Transverse colon (tissue), 4 donors: ENCODE measurements around the gene CARMIL3. TPM values are rescaled to one million over a fixed set of nuclear protein-coding genes. Genes with fewer than 3 reads are reported as not detected.

ENCODE experiments used
- DNase-seq: peaks from one replicate; pipeline ENCODE4 v3.0.0-alpha.2; 2019
- H3K27ac ChIP-seq, 4 donors: fragments of 200-600 bp; sonication (generic); 2 replicates each; pipeline ENCODE4 v1.5.1; 2016 to 2018; ENCODE audit warnings: inconsistent platforms in 4 of 4
- H3K27me3 ChIP-seq: fragments of 200-600 bp; sonication (generic); 2 replicates; pipeline ENCODE4 v1.5.1; 2017; ENCODE audit warnings: inconsistent platforms
- H3K36me3 ChIP-seq, 4 donors: fragments of 200-600 bp; sonication (generic); 2 replicates each; pipeline ENCODE4 v1.5.1; 2017 to 2019; ENCODE audit warnings: inconsistent platforms in 4 of 4
- H3K4me1 ChIP-seq, 4 donors: fragments of 200-600 bp; sonication (generic); 2 replicates each; pipeline ENCODE4 v1.5.1; 2017 to 2020; ENCODE audit warnings: inconsistent platforms in 4 of 4
- H3K4me3 ChIP-seq, 4 donors: fragments of 200-600 bp; sonication (generic); 1 replicate in 1 of 4; 2 replicates in 3 of 4; pipeline versions ENCODE4 v1.5.1 to v1.6.1; 2017 to 2019; ENCODE audit warnings: inconsistent platforms in 4 of 4
- H3K9me3 ChIP-seq, 2 donors: fragments of 200-600 bp; sonication (generic); 2 replicates each; pipeline ENCODE4 v1.5.1; 2017 to 2019; ENCODE audit warnings: inconsistent platforms in 2 of 2
- EP300 ChIP-seq: sonication (generic); formaldehyde crosslinking; IDR thresholded peaks from one replicate; pipeline ENCODE4 v1.6.1; 2017; ENCODE audit warnings: antibody characterized with exemption, low read depth
- POLR2A ChIP-seq: fragments of 450-650 bp; IDR thresholded peaks from one replicate; pipeline ENCODE4 v1.6.1; 2016; ENCODE audit warnings: antibody characterized with exemption, mild to moderate bottlenecking, moderate library complexity
- POLR2AphosphoS5 ChIP-seq, 3 donors: sonication (generic); formaldehyde crosslinking; IDR thresholded peaks; one replicate each; pipeline ENCODE4 v1.6.1; 2016; ENCODE audit warnings: antibody characterized with exemption in 3 of 3
- WGBS, 2 donors: methylation state at CpG; one replicate each; pipeline ENCODE4 v1.1.5; 2018; ENCODE audit warnings: low coverage in 1 of 2; 5-methylcytosine and 5-hydroxymethylcytosine counted together
- in situ Hi-C, 4 donors: fragments of 200-750 bp; cut with MboI; loops; one replicate each; pipeline versions ENCODE4 v1.15.0 to v1.15.1; 2017; ENCODE audit warnings: low sequenced_read_pairs in 3 of 4, low pct_ligation_motif_present in 1 of 4, low pct_unique_long_range_greater_than_20kb in 1 of 4
- intact Hi-C: fragments of 100-400 bp; cut with DNase I; formaldehyde crosslinking; loops from one replicate; pipeline ENCODE4 v1.15.1; 2023; ENCODE audit warnings: low total_unique reads
- total RNA-seq, 4 donors: library from RNA; depleted of rRNA; stranded (reverse); fragments of >200 nt; gene quantifications; one replicate each; pipeline ENCODE4 v1.1.0, GENCODE V29; 2016
- TF ChIP-seq, protein P1 (sequence below), 5 experiments: fragments of 200-600 bp in 3 of 5; fragments of 450-650 bp in 2 of 5; sonication (generic) in 3 of 5; IDR thresholded peaks; 1 replicate in 2 of 5; 2 replicates in 3 of 5; pipeline ENCODE4 v1.5.1; 2016 to 2017; ENCODE audit warnings: antibody characterized with exemption in 5 of 5, inconsistent platforms in 3 of 5, mild to moderate bottlenecking in 2 of 5, moderate library complexity in 1 of 5

CARMIL3 gene
- total RNA-seq, 4 donors from 2014 or later: 0.20 to 4.1 (median 3.0) TPM

DNA sequence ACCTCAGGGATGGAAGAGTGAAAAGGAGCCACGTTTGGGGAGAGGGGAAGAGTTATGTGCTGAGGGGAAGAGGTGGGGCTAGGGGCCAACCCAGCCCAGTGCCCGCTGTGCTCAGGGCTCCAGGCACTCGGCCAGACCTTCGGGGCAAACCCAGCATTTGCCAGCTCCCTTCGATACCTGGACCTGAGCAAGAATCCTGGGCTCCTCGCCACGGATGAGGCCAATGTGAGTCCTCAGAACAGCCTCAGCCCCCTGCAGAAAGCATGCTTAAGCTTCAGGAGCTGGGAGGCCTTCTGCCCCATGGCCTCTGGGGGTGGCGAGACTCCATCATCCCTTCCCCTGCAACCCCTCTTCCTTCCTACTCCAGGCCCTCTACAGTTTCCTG lies 5.0 kb downstream of the CARMIL3 start:
- 70 to 71% methylated on average over 2 to 8 of the region's 8 CpGs for WGBS, 2 donors

DNA sequence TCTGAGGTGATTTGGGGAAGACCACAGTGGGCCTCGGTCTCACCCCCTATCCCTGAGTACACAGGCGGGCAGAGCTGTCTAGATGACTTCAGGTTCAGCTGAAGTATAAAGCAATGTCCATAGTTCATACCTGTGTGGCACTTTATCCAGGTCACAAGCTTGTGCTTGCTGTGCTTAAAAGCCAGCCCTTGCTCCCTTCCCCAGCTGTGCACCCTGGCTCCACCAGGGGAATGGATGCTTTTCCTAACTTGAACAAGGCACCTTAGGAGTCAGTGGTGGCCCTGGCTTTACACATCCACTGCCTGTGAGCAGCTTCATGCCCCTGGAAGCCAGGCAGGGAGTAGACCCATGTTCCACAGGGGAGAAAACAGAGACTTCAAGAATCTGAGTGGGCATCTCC lies 5.5 kb downstream of the CARMIL3 start:
- no peak overlapping the region for H3K4me3 ChIP-seq
- H3K36me3 ChIP-seq: no peaks in the 10 kb centered on the region
- no peak for DNase-seq
- H3K27ac ChIP-seq: no peak overlapping the region
- H3K27me3 ChIP-seq: no peaks in the 10 kb centered on the region
- TF ChIP-seq POLR2A: no peak
- no peak for TF ChIP-seq POLR2AphosphoS5 (IDR thresholded peaks at IDR 0.05)
- no peak for TF ChIP-seq EP300
- TF ChIP-seq, protein P1, sequence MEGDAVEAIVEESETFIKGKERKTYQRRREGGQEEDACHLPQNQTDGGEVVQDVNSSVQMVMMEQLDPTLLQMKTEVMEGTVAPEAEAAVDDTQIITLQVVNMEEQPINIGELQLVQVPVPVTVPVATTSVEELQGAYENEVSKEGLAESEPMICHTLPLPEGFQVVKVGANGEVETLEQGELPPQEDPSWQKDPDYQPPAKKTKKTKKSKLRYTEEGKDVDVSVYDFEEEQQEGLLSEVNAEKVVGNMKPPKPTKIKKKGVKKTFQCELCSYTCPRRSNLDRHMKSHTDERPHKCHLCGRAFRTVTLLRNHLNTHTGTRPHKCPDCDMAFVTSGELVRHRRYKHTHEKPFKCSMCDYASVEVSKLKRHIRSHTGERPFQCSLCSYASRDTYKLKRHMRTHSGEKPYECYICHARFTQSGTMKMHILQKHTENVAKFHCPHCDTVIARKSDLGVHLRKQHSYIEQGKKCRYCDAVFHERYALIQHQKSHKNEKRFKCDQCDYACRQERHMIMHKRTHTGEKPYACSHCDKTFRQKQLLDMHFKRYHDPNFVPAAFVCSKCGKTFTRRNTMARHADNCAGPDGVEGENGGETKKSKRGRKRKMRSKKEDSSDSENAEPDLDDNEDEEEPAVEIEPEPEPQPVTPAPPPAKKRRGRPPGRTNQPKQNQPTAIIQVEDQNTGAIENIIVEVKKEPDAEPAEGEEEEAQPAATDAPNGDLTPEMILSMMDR (IDR thresholded peaks at IDR 0.05): no peak
- 83 to 89% methylated on average over 1 to 2 of the region's 2 CpGs for WGBS, 2 donors
- in situ Hi-C loops: loop anchor here in 1 of 4 donors (5.0 kb wide), 1 partner anchor 35 kb away; the partner anchor contains the start of gene PCK2
- peaks cover 5 to 18% (median 11%) of the 10 kb centered on the region in 4 donors for H3K4me1 ChIP-seq
- no peaks in the 10 kb centered on the region for H3K9me3 ChIP-seq
- intact Hi-C loops: no loop called here

More for the DNA sequence above, 5.0 kb downstream of the CARMIL3 start:
- no peaks in the 10 kb centered on the region for H3K9me3 ChIP-seq
- H3K4me3 ChIP-seq: no peak overlapping the region
- no peak overlapping the region for H3K27ac ChIP-seq
- no peak for TF ChIP-seq POLR2AphosphoS5 (IDR thresholded peaks at IDR 0.05)
- no peak for TF ChIP-seq EP300
- TF ChIP-seq, protein P1 (IDR thresholded peaks at IDR 0.05): no peak
- no peak for TF ChIP-seq POLR2A
- peaks cover 7 to 17% (median 13%) of the 10 kb centered on the region in 4 donors for H3K4me1 ChIP-seq
- no peaks in the 10 kb centered on the region for H3K36me3 ChIP-seq
- in situ Hi-C loops (loop anchor here in 1 of 4 donors (5.0 kb wide), 1 partner anchor 36 kb away; the partner anchor contains the start of gene PCK2), intact Hi-C loops (no loop called here)
- no peaks in the 10 kb centered on the region for H3K27me3 ChIP-seq
- DNase-seq: no peak

DNA sequence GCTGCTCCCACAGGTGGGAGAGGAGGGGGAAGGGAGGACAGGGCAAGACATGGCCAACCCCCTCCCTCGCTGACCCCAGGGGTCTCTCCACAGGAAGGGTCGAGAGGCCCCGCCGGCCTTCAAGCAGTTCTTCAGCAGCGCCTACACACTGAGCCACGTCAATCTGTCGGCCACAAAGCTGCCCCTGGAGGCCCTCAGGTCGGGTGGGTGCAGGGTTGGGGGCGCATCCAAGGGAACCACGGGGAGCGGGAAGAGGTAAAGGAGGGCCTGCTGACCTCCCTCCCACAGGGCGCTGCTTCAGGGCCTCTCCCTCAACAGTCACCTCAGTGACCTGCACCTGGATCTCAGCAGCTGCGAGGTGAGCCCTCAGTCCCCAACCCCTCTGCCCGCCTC lies 6.1 kb downstream of the CARMIL3 start:
- WGBS, 2 donors: 70% methylated on average over 14 of the region's 14 CpGs; no CpG with 5 or more reads in 1 of the 2 donors
- TF ChIP-seq POLR2A: no peak
- no peak for TF ChIP-seq EP300
- TF ChIP-seq POLR2AphosphoS5 (IDR thresholded peaks at IDR 0.05): no peak
- TF ChIP-seq, protein P1 (IDR thresholded peaks at IDR 0.05): no peak
- Histone ChIP-seq H3K9me3 (no peaks in the 10 kb centered on the region), H3K36me3 (no peaks in the 10 kb centered on the region), H3K27ac (no peak overlapping the region), H3K4me1 (peaks cover 0 to 13% (median 6%) of the 10 kb centered on the region in 4 donors), H3K27me3 (no peaks in the 10 kb centered on the region), H3K4me3 (no peak overlapping the region)
- intact Hi-C loops: no loop called here
- no peak for DNase-seq
- in situ Hi-C loops: loop anchor here in 1 of 4 donors (5.0 kb wide), 1 partner anchor 34 kb away; the partner anchor contains the start of gene PCK2

DNA sequence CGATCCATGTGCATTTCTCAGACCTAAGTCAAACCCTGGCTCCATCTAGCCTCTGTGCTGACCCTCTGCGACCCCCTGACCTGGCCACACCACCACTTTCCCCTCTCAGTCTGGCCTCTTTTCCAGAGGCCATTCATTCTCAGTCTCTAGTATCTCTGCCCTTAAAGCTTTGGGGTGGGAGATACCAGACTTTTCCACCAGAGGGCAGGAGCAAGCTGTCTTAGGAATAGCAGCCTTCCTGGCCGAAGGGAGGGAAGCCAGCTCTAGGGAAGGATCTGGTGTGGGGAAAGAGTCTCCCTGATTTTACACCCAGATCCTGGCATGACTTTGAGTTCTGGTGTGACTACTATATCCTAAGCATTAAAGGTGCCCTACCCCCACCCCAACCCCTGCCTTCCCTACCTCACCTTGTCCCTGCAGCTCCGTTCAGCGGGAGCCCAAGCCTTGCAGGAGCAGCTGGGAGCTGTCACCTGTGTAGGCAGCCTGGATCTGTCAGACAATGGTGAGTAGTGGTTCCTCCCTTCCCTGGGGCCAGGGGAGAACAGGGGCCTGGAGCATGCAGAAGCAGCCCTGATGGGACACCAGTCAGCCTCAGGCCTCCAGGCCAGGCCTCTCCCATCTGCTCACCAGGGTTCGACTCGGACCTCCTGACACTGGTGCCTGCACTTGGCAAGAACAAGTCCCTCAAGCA lies 6.6 kb downstream of the CARMIL3 start:
- TF ChIP-seq POLR2AphosphoS5 (IDR thresholded peaks at IDR 0.05): no peak
- TF ChIP-seq, protein P1 (IDR thresholded peaks at IDR 0.05): peak; percentile 76 to 97 (median 90)
- DNase-seq: peak; percentile 84
- H3K9me3 ChIP-seq: no peaks in the 10 kb centered on the region
- 59% methylated on average over 7 of the region's 7 CpGs; no CpG with 5 or more reads in 1 of the 2 donors for WGBS, 2 donors
- in situ Hi-C loops: loop anchor here in 1 of 4 donors (5.0 kb wide), 1 partner anchor 34 kb away; the partner anchor contains the start of gene PCK2
- no peaks in the 10 kb centered on the region for H3K36me3 ChIP-seq
- H3K27me3 ChIP-seq: no peaks in the 10 kb centered on the region
- H3K4me1 ChIP-seq: peaks cover 0 to 18% (median 8%) of the 10 kb centered on the region in 4 donors
- no peak overlapping the region for H3K27ac ChIP-seq
- H3K4me3 ChIP-seq: no peak overlapping the region
- intact Hi-C loops: no loop called here
